ENCODE results near the gene SHANK1.

Gene SHANK1

DNA sequence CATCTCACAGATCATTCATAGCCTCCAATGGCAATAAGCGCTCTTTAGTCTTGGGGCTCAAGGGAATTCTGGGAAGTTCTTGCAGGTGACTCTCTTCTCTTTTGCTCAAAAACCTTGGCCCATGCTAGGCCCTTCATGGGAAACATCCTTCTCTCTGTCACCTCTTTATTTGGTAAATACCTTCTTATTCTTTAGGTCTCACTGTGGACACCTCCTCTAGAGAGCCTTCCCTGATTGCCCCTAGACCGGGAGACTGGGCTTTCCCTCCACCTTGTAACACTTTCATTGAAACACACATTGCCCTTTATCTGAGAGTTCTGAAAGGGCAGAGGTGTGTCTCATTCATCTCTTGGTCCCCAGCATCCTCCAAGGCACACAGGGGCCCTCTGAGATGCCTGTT, 68.4 kb downstream of the SHANK1 start:
- no peaks in the 10 kb centered on the region for H3K27me3 ChIP-seq (ENCODE audit: insufficient read depth, low read length)
- H3K9me3 ChIP-seq (ENCODE audit: low read length), result no peaks in the 10 kb centered on the region
- H2AFZ ChIP-seq (ENCODE audit: low read depth, low read length), result no peak overlapping the region
- H3K36me3 ChIP-seq (ENCODE audit: insufficient read depth, low read length), result no peaks in the 10 kb centered on the region
- H3K4me1 ChIP-seq (ENCODE audit: insufficient read depth, low read length), result peaks cover 8% of the 10 kb centered on the region
- H3K4me3 ChIP-seq (ENCODE audit: low read length), result no peak overlapping the region

- Histone ChIP-seq H3K4me1 (ENCODE audit: insufficient read depth, low read length) (peaks cover 8% of the 10 kb centered on the region), H3K36me3 (ENCODE audit: insufficient read depth, low read length) (no peaks in the 10 kb centered on the region), H3K27me3 (ENCODE audit: insufficient read depth, low read length) (no peaks in the 10 kb centered on the region), H3K4me3 (ENCODE audit: low read length) (no peak within 1 kb of the TSS), H3K9me3 (ENCODE audit: low read length) (no peaks in the 10 kb centered on the region), H2AFZ (ENCODE audit: low read depth, low read length) (no peak within 1 kb of the TSS)
Measured at GRCh38 chr19:50649433-50650391, 69.9 kb downstream of the SHANK1 start, which contains the start of gene C19orf81. TSS of gene C19orf81 (plus strand) at chr19:50649445. CDS start at chr19:50649445, 0 bp downstream.

GRCh38 chr19:50648659-50649058, 70.9 kb downstream of the SHANK1 start:
- Histone ChIP-seq H3K27me3 (ENCODE audit: insufficient read depth, low read length) (no peaks in the 10 kb centered on the region), H3K9me3 (ENCODE audit: low read length) (no peaks in the 10 kb centered on the region), H2AFZ (ENCODE audit: low read depth, low read length) (no peak overlapping the region), H3K4me1 (ENCODE audit: insufficient read depth, low read length) (peaks cover 5% of the 10 kb centered on the region), H3K4me3 (ENCODE audit: low read length) (no peak overlapping the region), H3K36me3 (ENCODE audit: insufficient read depth, low read length) (no peaks in the 10 kb centered on the region)

- Histone ChIP-seq H3K27me3 (ENCODE audit: insufficient read depth, low read length) (no peaks in the 10 kb centered on the region), H3K4me3 (ENCODE audit: low read length) (no peak overlapping the region), H3K36me3 (ENCODE audit: insufficient read depth, low read length) (no peaks in the 10 kb centered on the region), H3K9me3 (ENCODE audit: low read length) (no peaks in the 10 kb centered on the region), H3K4me1 (ENCODE audit: insufficient read depth, low read length) (no peaks in the 10 kb centered on the region), H2AFZ (ENCODE audit: low read depth, low read length) (no peak overlapping the region)
Measured at GRCh38 chr19:50647879-50648615, 71.6 kb downstream of the SHANK1 start.

GRCh38 chr19:50646074-50646807, 73.4 kb downstream of the SHANK1 start:
- H3K9me3 ChIP-seq (ENCODE audit: low read length), result no peaks in the 10 kb centered on the region
- no peaks in the 10 kb centered on the region for H3K4me1 ChIP-seq (ENCODE audit: insufficient read depth, low read length)
- no peaks in the 10 kb centered on the region for H3K36me3 ChIP-seq (ENCODE audit: insufficient read depth, low read length)
- H3K4me3 ChIP-seq (ENCODE audit: low read length), result no peak overlapping the region
- H2AFZ ChIP-seq (ENCODE audit: low read depth, low read length), result no peak overlapping the region
- H3K27me3 ChIP-seq (ENCODE audit: insufficient read depth, low read length), result no peaks in the 10 kb centered on the region

DNA sequence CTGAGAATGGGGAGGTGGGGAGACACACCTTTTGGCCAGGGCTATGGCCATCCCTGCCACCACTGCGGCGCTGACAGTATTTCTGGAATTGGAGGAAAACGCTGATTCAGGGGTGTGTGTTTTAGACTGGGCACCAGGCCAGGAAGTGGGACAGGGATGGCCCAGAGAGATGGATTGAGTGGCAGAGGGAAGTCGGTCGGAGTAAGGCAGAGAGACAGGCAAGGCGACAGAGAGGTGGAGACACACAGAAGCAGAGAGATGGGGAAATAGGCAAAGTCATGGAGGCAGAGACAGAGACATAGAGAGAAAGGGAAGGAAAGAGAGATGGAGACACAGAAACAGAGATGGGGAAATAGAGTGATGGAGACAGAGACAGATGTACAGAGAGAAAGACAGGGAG, 74.5 kb downstream of the SHANK1 start:
- Histone ChIP-seq H3K9me3 (ENCODE audit: low read length) (no peaks in the 10 kb centered on the region), H3K4me1 (ENCODE audit: insufficient read depth, low read length) (no peaks in the 10 kb centered on the region), H2AFZ (ENCODE audit: low read depth, low read length) (no peak overlapping the region), H3K36me3 (ENCODE audit: insufficient read depth, low read length) (no peaks in the 10 kb centered on the region), H3K27me3 (ENCODE audit: insufficient read depth, low read length) (no peaks in the 10 kb centered on the region), H3K4me3 (ENCODE audit: low read length) (no peak overlapping the region)

- Histone ChIP-seq H3K36me3 (ENCODE audit: insufficient read depth, low read length) (no peaks in the 10 kb centered on the region), H3K4me1 (ENCODE audit: insufficient read depth, low read length) (no peaks in the 10 kb centered on the region), H3K4me3 (ENCODE audit: low read length) (no peak overlapping the region), H3K9me3 (ENCODE audit: low read length) (no peaks in the 10 kb centered on the region), H2AFZ (ENCODE audit: low read depth, low read length) (no peak overlapping the region), H3K27me3 (ENCODE audit: insufficient read depth, low read length) (no peaks in the 10 kb centered on the region)
Measured at GRCh38 chr19:50644315-50644915, 75.2 kb downstream of the SHANK1 start.

DNA sequence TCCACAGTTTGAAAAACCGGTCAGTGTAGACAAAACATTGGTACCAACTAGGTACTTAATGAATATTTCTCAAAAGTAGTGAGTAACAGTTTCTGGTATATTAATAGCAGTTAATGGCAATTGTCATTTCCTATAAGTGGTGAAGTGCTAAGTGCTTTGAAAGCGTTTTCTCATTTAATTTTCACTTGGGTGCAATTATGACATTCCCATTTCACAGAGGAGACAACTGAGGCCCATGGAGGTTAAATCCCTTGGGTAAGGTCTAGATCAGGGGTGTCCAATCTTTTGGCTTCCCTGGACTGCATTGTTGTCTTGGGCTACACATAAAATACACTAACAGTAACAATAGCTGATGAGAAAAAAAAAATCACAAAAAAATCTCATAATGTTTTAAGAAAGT, 79.2 kb downstream of the SHANK1 start:
- Histone ChIP-seq H3K27me3 (ENCODE audit: insufficient read depth, low read length) (peaks cover 25% of the 10 kb centered on the region), H3K9me3 (ENCODE audit: low read length) (no peaks in the 10 kb centered on the region), H2AFZ (ENCODE audit: low read depth, low read length) (no peak overlapping the region), H3K36me3 (ENCODE audit: insufficient read depth, low read length) (no peaks in the 10 kb centered on the region), H3K4me3 (ENCODE audit: low read length) (peak overlapping the region; percentile 55), H3K4me1 (ENCODE audit: insufficient read depth, low read length) (peaks cover 4% of the 10 kb centered on the region)

DNA sequence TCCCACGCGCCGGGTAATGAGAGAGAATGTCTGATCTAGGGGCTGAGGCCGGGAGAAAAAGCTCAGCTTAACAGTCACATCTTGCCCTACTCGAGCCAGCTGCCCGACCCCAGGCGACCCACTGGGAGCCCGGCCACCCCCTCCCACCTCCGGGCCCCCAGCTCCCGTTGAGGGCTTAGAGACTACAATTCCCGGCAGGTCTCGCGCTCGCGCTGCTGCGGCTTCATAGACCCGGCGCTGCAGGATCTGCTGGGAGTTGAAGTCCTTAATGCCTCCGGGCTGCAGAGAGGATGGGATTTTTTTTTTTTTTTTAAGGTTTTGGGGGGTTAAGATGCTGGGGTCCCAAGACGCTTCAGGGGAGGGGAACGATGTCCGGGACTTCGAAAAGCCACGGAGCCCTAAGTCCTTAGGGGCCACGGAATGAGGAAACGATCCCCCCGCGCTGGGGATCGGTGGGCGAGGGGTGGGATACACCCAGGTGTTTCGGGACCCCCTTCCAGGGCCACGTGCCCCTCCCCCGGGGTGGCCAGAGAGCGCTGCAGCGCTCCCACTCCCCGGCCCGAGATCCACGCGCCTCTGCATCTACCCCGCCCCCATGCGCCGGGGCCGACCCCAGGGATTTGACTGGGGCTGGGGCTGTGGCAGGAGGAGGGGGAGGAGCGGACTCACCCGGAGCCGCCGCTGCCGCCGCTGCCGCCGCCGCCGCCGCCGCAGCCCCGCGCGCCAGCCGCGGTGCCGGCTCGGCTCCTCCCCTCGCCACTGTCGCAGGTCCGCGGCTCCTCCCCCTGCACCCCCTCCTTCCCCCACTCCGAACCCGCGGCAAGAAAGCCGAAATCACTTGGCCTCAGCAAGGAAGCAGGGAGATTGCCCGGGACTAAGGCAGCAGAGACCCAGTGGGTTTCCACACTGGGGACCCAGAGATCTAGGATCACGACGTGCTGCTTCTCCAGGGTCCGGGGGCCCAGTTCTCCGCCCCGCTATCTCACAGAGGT, 80.2 kb downstream of the SHANK1 start, which contains the start of gene SYT3:
Gene SYT3, minus strand, starts transcription at position 761 of the 992 bp plus-strand sequence. CDS start 2,470 bp downstream, outside the sequence.
- peak within 1 kb of the TSS; percentile 55 for H3K4me3 ChIP-seq (ENCODE audit: low read length)
- H3K36me3 ChIP-seq (ENCODE audit: insufficient read depth, low read length), result no peaks in the 10 kb centered on the region
- peak within 1 kb of the TSS; percentile 75 for H2AFZ ChIP-seq (ENCODE audit: low read depth, low read length)
- H3K9me3 ChIP-seq (ENCODE audit: low read length), result no peaks in the 10 kb centered on the region
- peaks cover 25% of the 10 kb centered on the region for H3K27me3 ChIP-seq (ENCODE audit: insufficient read depth, low read length)
- H3K4me1 ChIP-seq (ENCODE audit: insufficient read depth, low read length), result peaks cover 4% of the 10 kb centered on the region

DNA sequence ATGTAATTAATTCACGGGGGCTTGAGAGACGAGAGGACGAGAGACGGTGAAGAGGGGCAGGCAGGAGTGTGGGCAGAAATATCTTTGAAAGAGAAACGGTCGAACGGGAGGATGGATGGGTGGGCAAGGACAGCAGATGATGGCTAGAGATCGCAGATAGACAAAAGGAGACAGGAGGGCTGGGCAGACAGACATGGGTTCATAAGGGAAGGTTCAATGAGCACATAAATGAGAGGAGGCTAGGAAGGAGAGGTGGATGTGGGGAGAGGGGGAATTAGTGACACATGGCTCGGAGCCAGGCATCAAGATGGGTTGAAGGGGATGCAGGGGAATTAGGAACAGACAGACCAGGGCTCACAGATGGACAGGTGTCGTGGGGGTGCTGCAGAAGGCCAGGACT, 81.0 kb downstream of the SHANK1 start:
- Histone ChIP-seq H3K27me3 (ENCODE audit: insufficient read depth, low read length) (peaks cover 25% of the 10 kb centered on the region), H3K9me3 (ENCODE audit: low read length) (peaks cover 2% of the 10 kb centered on the region), H3K4me3 (ENCODE audit: low read length) (peak overlapping the region; percentile 55), H2AFZ (ENCODE audit: low read depth, low read length) (no peak overlapping the region), H3K36me3 (ENCODE audit: insufficient read depth, low read length) (no peaks in the 10 kb centered on the region), H3K4me1 (ENCODE audit: insufficient read depth, low read length) (peaks cover 4% of the 10 kb centered on the region)

- Histone ChIP-seq H3K27me3 (ENCODE audit: insufficient read depth, low read length) (peaks cover 25% of the 10 kb centered on the region), H3K9me3 (ENCODE audit: low read length) (peaks cover 2% of the 10 kb centered on the region), H3K4me3 (ENCODE audit: low read length) (no peak overlapping the region), H3K4me1 (ENCODE audit: insufficient read depth, low read length) (peaks cover 4% of the 10 kb centered on the region), H3K36me3 (ENCODE audit: insufficient read depth, low read length) (no peaks in the 10 kb centered on the region), H2AFZ (ENCODE audit: low read depth, low read length) (no peak overlapping the region)
Measured at GRCh38 chr19:50636317-50637085, 83.1 kb downstream of the SHANK1 start.
